T follicular helper cell (primary cell): ENCODE measurements around the gene CHAF1B.

Experiments
- DNase-seq: peaks from one replicate; pipeline ENCODE4 v3.0.0-alpha.2; 2020; ENCODE audit warnings: low read depth

CHAF1B gene

DNA sequence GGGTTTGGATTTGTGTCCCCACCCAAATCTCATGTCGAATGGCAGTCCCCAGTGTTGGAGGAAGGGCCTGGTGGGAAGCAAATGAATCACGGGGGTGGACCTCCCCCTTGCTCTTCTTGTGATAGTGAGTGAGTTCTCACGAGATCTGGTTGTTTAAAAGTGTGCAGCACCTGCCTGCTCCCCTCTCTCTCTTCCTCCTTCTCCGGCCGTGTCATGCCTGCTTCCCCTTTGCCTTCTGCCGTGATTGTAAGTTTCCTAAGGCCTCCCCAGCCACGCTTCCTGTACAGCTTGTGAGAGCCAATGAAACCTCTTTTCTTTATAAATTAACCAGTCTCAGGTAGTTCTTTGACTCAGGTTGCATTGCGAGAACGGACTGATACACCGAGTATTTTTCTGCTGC is 78.8 kb downstream of the CHAF1B start:
- DNase-seq: no peak

DNA sequence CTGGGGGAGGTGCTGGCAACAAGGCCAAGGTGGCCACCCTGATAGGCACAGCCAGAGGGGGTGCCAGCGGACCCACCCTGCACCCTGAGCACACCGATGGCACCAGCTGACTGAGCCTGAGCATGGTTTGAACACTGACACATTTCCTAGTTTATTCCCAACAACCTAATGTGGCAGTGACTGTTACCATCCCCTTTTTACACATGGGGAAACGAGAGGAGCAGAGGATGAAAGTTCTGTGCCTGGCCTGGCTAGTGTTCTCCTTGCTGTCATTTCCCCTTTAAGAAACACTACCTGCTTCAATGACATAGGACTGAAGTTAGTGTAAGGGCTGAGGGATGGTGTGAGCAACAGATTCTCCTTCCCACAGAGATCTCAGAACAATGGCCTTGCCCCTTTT is 79.4 kb downstream of the CHAF1B start:
- DNase-seq: no peak

DNA sequence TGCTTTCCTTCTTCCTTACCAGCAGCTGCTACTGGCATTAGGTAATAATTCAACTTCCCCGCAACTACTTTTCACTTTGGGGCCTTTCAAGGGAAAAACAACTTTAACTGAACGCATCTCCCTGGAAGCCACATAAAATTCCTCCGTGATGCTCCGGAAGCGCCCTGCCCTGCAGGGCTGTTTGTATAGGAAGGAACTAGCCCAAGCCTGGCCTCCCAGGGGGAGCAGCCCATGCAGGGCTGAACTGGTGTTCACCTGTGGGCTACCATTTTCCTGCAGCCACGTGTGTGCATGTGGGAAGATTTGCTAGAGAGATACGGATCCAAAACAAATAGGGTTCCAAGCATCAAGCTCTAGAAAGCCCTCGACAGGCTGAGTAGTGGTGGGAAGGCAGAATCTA is 80.3 kb downstream of the CHAF1B start:
- DNase-seq: no peak

DNA sequence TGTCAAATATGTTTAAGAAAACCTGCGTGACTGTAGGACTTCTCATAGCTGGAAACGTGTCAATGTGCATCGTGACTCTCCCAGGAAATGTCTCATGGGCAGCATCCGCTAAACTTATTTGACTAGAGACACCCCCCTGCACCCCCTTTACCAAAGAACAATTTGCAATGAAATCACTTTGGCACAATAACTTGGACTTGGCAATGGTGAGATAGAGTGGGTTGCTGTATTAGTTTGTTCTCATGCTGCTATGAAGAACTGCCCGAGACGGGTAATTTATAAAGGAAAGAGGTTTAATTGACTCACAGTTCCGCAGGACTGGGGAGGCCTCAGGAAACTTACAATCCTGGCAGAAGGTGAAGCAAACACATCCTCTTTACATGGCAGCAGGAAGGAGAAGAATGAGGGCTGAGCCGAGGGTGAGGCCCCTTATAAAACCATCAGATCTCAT is 80.9 kb downstream of the CHAF1B start:
- DNase-seq: no peak
